ENCODE measurements around the gene SLC35B4.

Gene SLC35B4

GRCh38 chr7:134246761-134247160 is 70.0 kb downstream of the SLC35B4 start:
- Histone ChIP-seq H3K9ac (ENCODE audit: low read length) (no peak overlapping the region), H3K27ac (ENCODE audit: low read length) (no peak overlapping the region), H3K4me1 (ENCODE audit: control insufficient read depth, low read depth, low read length) (no peaks in the 10 kb centered on the region), H3K4me3 (ENCODE audit: low read length) (no peak overlapping the region), H3K9me3 (ENCODE audit: control insufficient read depth, low read depth, low read length) (no peaks in the 10 kb centered on the region), H3K36me3 (ENCODE audit: control insufficient read depth, low read depth, low read length) (no peaks in the 10 kb centered on the region), H3K27me3 (ENCODE audit: control insufficient read depth, insufficient read depth, low read length) (no peaks in the 10 kb centered on the region)

- Histone ChIP-seq H3K9me3 (ENCODE audit: control insufficient read depth, low read depth, low read length) (no peaks in the 10 kb centered on the region), H3K9ac (ENCODE audit: low read length) (no peak overlapping the region), H3K4me1 (ENCODE audit: control insufficient read depth, low read depth, low read length) (no peaks in the 10 kb centered on the region), H3K27me3 (ENCODE audit: control insufficient read depth, insufficient read depth, low read length) (no peaks in the 10 kb centered on the region), H3K36me3 (ENCODE audit: control insufficient read depth, low read depth, low read length) (no peaks in the 10 kb centered on the region), H3K4me3 (ENCODE audit: low read length) (no peak overlapping the region), H3K27ac (ENCODE audit: low read length) (no peak overlapping the region)
These were observed 70.4 kb downstream of the SLC35B4 start for GRCh38 chr7:134246347-134246746.

GRCh38 chr7:134245253-134245652 is 71.5 kb downstream of the SLC35B4 start:
- H3K27ac ChIP-seq (ENCODE audit: low read length): no peak overlapping the region
- no peak overlapping the region for H3K9ac ChIP-seq (ENCODE audit: low read length)
- no peaks in the 10 kb centered on the region for H3K27me3 ChIP-seq (ENCODE audit: control insufficient read depth, insufficient read depth, low read length)
- no peak overlapping the region for H3K4me3 ChIP-seq (ENCODE audit: low read length)
- H3K9me3 ChIP-seq (ENCODE audit: control insufficient read depth, low read depth, low read length): no peaks in the 10 kb centered on the region
- no peaks in the 10 kb centered on the region for H3K4me1 ChIP-seq (ENCODE audit: control insufficient read depth, low read depth, low read length)
- no peaks in the 10 kb centered on the region for H3K36me3 ChIP-seq (ENCODE audit: control insufficient read depth, low read depth, low read length)
